ENCODE measurements around the gene RCC2. TPM values are rescaled to one million over a fixed set of nuclear protein-coding genes. Genes with fewer than 3 reads are reported as not detected.

RCC2 gene
- total RNA-seq, 4 donors from 2014 or later: 17.4 to 24.0 (median 21.5) TPM

DNA sequence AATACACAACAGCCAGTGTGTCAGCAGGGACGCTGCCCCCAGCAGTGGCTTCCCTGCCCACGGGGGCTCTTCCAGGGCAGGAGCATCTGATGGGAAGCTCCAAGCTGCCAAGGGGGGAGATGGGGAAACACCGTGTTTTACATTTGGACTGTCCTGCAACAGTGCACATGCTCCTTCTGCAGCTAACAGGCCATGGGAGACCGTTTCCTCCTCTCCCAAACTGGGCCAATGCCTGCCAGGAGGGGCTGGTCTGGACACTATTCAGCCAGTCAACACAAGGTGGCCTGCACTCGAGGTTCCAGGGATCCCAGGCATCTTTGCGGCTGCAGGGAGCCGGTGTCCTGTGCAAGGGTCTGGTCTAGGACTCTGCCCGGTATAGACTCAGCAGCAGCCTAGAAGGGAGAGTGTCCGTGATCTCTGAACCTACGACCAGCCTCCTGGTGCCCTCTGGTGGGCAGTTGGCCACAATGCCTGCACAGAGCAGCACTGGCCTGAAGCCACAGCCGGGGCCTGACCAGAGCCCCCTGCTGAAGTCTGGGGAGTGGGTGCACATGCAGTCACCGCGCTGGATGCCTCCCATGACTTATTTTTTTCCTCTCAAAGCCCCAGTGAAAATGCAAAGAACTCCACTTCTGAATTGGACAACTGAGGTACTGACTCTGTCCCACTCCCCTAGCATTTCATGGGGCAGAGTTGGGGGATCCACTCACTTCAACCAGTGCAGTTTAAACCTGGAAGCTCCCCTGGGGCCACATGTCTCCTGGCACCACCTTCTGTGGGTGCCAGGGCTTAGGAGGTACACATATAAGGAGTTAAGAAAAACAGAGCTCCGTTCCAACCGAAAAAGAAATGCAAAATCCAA, 33.3 kb downstream of the RCC2 start:
- TF ChIP-seq, protein P1, sequence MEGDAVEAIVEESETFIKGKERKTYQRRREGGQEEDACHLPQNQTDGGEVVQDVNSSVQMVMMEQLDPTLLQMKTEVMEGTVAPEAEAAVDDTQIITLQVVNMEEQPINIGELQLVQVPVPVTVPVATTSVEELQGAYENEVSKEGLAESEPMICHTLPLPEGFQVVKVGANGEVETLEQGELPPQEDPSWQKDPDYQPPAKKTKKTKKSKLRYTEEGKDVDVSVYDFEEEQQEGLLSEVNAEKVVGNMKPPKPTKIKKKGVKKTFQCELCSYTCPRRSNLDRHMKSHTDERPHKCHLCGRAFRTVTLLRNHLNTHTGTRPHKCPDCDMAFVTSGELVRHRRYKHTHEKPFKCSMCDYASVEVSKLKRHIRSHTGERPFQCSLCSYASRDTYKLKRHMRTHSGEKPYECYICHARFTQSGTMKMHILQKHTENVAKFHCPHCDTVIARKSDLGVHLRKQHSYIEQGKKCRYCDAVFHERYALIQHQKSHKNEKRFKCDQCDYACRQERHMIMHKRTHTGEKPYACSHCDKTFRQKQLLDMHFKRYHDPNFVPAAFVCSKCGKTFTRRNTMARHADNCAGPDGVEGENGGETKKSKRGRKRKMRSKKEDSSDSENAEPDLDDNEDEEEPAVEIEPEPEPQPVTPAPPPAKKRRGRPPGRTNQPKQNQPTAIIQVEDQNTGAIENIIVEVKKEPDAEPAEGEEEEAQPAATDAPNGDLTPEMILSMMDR (IDR thresholded peaks at IDR 0.05; ENCODE audit: low read depth): no peak

DNA sequence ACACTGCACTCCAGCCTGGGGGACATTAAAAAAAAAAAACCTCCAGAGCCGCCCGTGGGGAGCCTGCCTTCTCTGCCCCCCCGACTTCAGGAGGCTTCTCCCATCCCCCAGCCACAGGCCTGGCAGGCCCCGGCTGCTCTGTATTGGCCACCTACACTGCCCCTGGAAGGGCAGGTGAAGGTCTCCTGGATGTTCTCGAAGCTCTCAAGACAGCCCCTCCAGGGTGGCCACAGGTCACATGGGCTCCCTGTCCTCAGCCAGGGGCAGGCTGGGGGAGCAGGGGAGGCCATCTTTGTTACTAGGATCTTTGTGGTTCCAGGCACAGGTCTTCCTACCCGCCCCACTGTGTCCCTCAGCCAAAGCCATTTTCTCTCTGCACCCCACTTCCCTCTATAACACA, 34.7 kb downstream of the RCC2 start:
- TF ChIP-seq, protein P1 (IDR thresholded peaks at IDR 0.05; ENCODE audit: low read depth): no peak

DNA sequence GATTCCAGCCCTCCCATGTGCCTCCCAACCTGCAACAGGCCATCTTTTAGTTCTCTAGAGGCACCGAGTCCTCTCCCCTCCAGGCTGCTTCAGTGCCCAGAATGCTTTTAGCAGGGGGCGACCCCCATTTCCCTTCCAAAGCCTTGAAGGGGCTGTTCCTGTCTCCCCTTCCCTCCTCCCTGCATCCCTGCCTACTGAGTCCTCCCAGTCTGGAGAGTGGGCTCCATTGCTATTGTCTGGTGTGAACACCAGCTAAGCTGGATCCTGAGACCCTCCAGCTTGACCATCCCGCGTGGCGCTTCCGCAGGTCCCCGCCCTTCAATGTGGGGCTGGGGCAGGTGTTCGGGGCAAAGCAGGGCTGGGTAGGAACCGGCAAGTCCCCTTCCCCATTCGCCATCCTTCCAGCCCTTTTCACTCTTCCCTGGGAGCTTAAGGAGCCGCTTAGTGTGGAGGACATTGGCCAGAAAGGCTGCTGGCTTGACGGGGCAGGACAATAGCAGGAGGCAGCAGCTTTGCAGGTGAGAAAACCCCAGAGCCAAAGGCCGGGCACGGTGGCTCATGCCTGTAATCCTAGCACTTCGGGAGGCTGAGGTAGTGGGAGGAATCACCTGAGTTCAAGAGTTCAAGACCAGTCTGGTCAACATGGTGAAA, 35.3 kb downstream of the RCC2 start:
- TF ChIP-seq, protein P1 (IDR thresholded peaks at IDR 0.05; ENCODE audit: low read depth): no peak

DNA sequence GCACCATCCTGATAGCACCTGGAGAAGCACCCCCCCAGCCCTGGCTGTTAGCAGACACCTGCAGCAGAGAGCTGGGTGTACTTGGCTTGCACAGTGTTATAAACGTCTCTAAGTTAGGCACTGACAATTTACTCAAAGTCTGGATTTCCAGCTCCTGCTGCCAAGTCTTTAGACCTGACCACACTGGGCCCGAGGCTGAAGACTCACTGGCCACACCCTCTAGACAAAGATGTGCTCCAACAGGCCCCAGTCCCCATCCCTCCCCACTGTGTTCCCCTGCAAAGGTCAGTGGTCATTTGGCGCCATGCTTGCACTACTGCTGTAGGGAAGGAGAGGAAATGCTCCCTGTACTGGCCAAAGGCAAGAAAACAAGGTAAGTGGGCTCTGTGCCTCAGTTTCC, 36.4 kb downstream of the RCC2 start:
- TF ChIP-seq, protein P1 (IDR thresholded peaks at IDR 0.05; ENCODE audit: low read depth): no peak

DNA sequence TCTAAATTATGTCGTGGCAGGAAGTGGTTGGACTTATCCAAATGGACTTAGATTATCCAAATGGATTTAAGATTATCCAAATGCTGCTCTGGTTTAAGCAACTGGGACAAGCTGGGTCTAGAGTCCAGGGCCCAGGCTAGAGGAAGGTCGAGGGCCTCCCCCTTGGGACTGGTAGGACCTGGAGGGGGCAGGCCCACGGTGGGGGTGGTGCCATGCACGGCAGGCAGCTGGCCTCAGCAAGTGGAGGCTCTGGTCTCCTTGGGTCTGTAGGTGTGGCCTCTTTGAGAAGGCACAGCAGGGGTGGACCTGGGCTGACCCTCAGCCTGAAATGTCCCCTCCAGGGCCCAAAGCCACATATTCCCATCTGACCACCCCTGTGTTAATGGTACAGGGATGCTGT, 37.6 kb downstream of the RCC2 start:
- TF ChIP-seq, protein P1 (IDR thresholded peaks at IDR 0.05; ENCODE audit: low read depth): no peak

DNA sequence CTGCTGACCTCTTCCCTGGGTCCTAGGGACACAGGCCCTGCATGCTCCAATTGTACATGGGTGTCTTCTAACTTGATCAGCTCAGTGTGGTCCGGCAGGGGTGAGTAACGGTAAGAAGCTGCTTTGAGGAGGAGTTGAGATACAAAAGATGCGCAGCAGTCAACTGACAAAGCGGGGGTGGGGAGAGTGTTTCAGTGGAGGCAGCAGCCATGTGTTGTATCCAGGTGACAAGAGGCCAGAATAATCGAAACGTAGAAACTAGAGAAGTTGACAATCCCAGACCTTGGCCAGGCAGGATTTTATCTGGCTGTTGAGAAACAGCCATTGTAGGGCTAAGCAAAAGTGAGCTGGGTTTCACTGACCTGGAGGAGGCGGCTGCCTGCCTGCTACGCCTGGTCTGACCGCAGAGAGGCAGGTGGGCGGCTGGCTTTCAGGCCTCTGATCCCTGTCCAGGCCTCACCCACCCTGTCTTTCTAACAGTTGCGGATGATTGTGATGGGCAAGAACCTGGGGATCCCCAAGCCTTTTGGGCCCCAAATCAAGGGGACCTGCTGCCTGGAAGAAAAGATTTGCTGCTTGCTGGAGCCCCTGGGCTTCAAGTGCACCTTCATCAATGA, 38.6 kb downstream of the RCC2 start:
- TF ChIP-seq, protein P1 (IDR thresholded peaks at IDR 0.05; ENCODE audit: low read depth): no peak
